HL-60 (cell line): ENCODE results near the gene CLK4.

Source experiments
- DNase-seq, 2 experiments: peaks; one replicate each; pipeline ENCODE4 v3.0.0-alpha.2; 2010 to 2020; ENCODE audit warnings: low read depth in 1 of 2, low spot score in 1 of 2
- H3K27ac ChIP-seq: fragments of 250-450 bp; sonication (Bioruptor Pico); replicated peaks from 2 replicates; pipeline ENCODE4 v1.5.1; 2020; ENCODE audit warnings: mild to moderate bottlenecking, moderate library complexity
- H3K27me3 ChIP-seq: fragments of 250-450 bp; sonication (Bioruptor Pico); 2 replicates; pipeline ENCODE4 v1.5.1; 2021; ENCODE audit warnings: mild to moderate bottlenecking, moderate library complexity; ENCODE audit not compliant: insufficient read depth, poor library complexity, severe bottlenecking
- H3K4me3 ChIP-seq: replicated peaks from 2 replicates; pipeline ENCODE4 v1.5.1; 2011; ENCODE audit warnings: mild to moderate bottlenecking, control low read depth, low read length; ENCODE audit not compliant: insufficient read depth
- CTCF ChIP-seq: IDR thresholded peaks from one replicate; pipeline ENCODE4 v1.5.1; 2011; ENCODE audit warnings: low read length, control low read depth, inconsistent platforms; ENCODE audit not compliant: insufficient read depth
- GABPA ChIP-seq: IDR thresholded peaks from 2 replicates; pipeline ENCODE4 v1.6.1; 2012; ENCODE audit warnings: low read depth
- POLR2AphosphoS5 ChIP-seq: IDR thresholded peaks from 2 replicates; pipeline ENCODE4 v1.6.1; 2012; ENCODE audit warnings: low read depth
- REST ChIP-seq: IDR thresholded peaks from 2 replicates; pipeline ENCODE4 v1.6.1; 2012; ENCODE audit warnings: low read depth; ENCODE audit not compliant: insufficient replicate concordance
- SPI1 ChIP-seq: IDR thresholded peaks from 2 replicates; pipeline ENCODE4 v1.6.1; 2012; ENCODE audit warnings: low read depth, mild to moderate bottlenecking, borderline replicate concordance

The CLK4 gene

GRCh38 chr5:178554311-178554710 is 72.5 kb downstream of the CLK4 start:
- no peak overlapping the region for H3K27ac ChIP-seq

GRCh38 chr5:178553517-178553916 is 73.3 kb downstream of the CLK4 start:
- H3K4me3 ChIP-seq: no peak overlapping the region
- DNase-seq: no peak
- TF ChIP-seq POLR2AphosphoS5 (peak; percentile 54; the same call in 1 of the 2 replicates), SPI1 (no peak)
- H3K27ac ChIP-seq: peak overlapping the region; percentile 37
- H3K27me3 ChIP-seq: no peaks in the 10 kb centered on the region

More at GRCh38 chr5:178554311-178554710, 72.5 kb downstream of the CLK4 start:
- Histone ChIP-seq H3K4me3 (no peak overlapping the region), H3K27me3 (no peaks in the 10 kb centered on the region)
- TF ChIP-seq SPI1: no peak
- no peak for TF ChIP-seq CTCF
- no peak for TF ChIP-seq GABPA
- TF ChIP-seq REST: no peak
- no peak for TF ChIP-seq POLR2AphosphoS5
- no peak for DNase-seq
